GM12891 (cell line): ENCODE results near the gene ANP32D.

Experiments
- PAX5 ChIP-seq: IDR thresholded peaks from 2 replicates; pipeline ENCODE4 v1.6.1; 2011; ENCODE audit warnings: low read length, moderate library complexity, mild to moderate bottlenecking; ENCODE audit not compliant: insufficient read depth, severe bottlenecking
- POLR2A ChIP-seq: IDR thresholded peaks from 2 replicates; pipeline ENCODE4 v1.6.1; 2011; ENCODE audit warnings: low read depth, low read length, control low read depth
- POLR2AphosphoS5 ChIP-seq: IDR thresholded peaks from 2 replicates; pipeline ENCODE4 v1.6.1; 2011; ENCODE audit warnings: low read depth, low read length, control low read depth
- POU2F2 ChIP-seq: IDR thresholded peaks from 2 replicates; pipeline ENCODE4 v1.6.1; 2011; ENCODE audit warnings: low read depth, mild to moderate bottlenecking, control low read depth, low read length, moderate library complexity
- TAF1 ChIP-seq: IDR thresholded peaks from 2 replicates; pipeline ENCODE4 v1.6.1; 2011; ENCODE audit warnings: low read depth, low read length, control low read depth

DNA sequence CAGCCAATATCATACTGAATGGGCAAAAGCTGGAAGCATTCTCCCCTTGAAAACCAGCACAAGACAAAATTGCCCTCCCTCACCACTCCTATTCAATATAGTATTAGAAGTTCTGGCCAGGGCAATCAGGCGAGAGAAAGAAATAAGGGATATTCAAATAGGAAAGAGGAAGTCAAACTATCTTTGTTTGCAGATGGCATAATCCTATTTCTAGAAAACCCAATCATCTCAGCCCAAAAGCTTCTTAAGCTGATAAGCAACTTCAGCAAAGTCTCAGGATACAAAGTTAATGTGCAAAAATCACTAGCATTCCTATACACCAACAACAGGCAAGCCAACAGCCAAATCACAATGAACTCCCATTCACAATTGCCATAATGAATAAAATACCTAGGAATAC, 21.0 kb upstream of the ANP32D start:
- TF ChIP-seq POLR2A (no peak), POLR2AphosphoS5 (no peak), TAF1 (no peak), POU2F2 (no peak), PAX5 (no peak)
